Sigmoid colon (tissue), 4 donors: ENCODE data around the gene CDK4.

ENCODE experiments used
- EP300 ChIP-seq, 4 donors: sonication (generic); formaldehyde crosslinking; IDR thresholded peaks; one replicate each; pipeline ENCODE4 v1.6.1; 2017; ENCODE audit warnings: antibody characterized with exemption in 4 of 4
- POLR2A ChIP-seq, 2 donors: fragments of 450-650 bp; IDR thresholded peaks; one replicate each; pipeline ENCODE4 v1.6.1; 2016; ENCODE audit warnings: antibody characterized with exemption in 2 of 2, mild to moderate bottlenecking in 2 of 2, moderate library complexity in 2 of 2
- POLR2AphosphoS5 ChIP-seq, 4 donors: sonication (generic); formaldehyde crosslinking; IDR thresholded peaks; one replicate each; pipeline ENCODE4 v1.6.1; 2017; ENCODE audit warnings: antibody characterized with exemption in 4 of 4
- TF ChIP-seq, protein P1 (sequence below), 4 experiments: fragments of 450-650 bp in 3 of 4; fragments of 200-600 bp in 1 of 4; IDR thresholded peaks; one replicate each; pipeline ENCODE4 v1.5.1; 2016 to 2019; ENCODE audit warnings: antibody characterized with exemption in 4 of 4, mild to moderate bottlenecking in 3 of 4, moderate library complexity in 2 of 4

DNA sequence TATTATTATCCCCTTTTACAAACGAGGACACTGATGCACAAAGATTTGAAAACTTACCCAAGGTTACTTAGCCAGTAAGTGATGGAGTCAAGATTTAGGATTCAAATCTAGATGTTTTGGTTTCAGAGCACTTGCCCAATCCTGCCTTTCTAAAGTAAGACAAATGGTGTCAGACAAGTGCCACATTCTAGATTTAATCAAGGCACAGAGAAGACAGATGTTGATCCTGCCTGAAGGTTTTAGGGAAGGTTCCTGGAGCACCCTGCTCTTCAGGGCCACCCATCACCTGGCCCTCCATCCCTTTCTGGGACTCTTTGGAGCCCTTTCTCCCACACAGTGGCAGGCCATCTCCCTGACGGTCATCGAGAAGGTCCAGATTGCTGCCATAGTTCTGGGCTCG is 5.7 kb upstream of the CDK4 start:
- TF ChIP-seq, protein P1, sequence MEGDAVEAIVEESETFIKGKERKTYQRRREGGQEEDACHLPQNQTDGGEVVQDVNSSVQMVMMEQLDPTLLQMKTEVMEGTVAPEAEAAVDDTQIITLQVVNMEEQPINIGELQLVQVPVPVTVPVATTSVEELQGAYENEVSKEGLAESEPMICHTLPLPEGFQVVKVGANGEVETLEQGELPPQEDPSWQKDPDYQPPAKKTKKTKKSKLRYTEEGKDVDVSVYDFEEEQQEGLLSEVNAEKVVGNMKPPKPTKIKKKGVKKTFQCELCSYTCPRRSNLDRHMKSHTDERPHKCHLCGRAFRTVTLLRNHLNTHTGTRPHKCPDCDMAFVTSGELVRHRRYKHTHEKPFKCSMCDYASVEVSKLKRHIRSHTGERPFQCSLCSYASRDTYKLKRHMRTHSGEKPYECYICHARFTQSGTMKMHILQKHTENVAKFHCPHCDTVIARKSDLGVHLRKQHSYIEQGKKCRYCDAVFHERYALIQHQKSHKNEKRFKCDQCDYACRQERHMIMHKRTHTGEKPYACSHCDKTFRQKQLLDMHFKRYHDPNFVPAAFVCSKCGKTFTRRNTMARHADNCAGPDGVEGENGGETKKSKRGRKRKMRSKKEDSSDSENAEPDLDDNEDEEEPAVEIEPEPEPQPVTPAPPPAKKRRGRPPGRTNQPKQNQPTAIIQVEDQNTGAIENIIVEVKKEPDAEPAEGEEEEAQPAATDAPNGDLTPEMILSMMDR (IDR thresholded peaks at IDR 0.05) = no peak
- TF ChIP-seq POLR2A (IDR thresholded peaks at IDR 0.05) (no peak), POLR2AphosphoS5 (IDR thresholded peaks at IDR 0.05) (no peak), EP300 (IDR thresholded peaks at IDR 0.05) (no peak)
